Measurements from ENCODE around the gene FOXB1. TPM values are rescaled to one million over a fixed set of nuclear protein-coding genes. Genes with fewer than 3 reads are reported as not detected.

Gene FOXB1
- total RNA-seq, 1 donor from 2014 or later, result not detected

- H3K27ac Mint-ChIP-seq (ENCODE audit: unreplicated experiment), result no peak overlapping the region
- H3K27me3 Mint-ChIP-seq (ENCODE audit: low read depth), result peaks cover 92% of the 10 kb centered on the region
- no peak overlapping the region for H3K4me3 Mint-ChIP-seq (ENCODE audit: unreplicated experiment)
- H3K36me3 Mint-ChIP-seq (ENCODE audit: low read depth), result peaks cover 1% of the 10 kb centered on the region
- H3K9me3 Mint-ChIP-seq (ENCODE audit: low read depth), result no peaks in the 10 kb centered on the region
- H3K4me1 Mint-ChIP-seq (ENCODE audit: low read depth), result peaks cover 3% of the 10 kb centered on the region
- DNase-seq (ENCODE audit: low spot score), result no peak
- TF ChIP-seq, protein P1, sequence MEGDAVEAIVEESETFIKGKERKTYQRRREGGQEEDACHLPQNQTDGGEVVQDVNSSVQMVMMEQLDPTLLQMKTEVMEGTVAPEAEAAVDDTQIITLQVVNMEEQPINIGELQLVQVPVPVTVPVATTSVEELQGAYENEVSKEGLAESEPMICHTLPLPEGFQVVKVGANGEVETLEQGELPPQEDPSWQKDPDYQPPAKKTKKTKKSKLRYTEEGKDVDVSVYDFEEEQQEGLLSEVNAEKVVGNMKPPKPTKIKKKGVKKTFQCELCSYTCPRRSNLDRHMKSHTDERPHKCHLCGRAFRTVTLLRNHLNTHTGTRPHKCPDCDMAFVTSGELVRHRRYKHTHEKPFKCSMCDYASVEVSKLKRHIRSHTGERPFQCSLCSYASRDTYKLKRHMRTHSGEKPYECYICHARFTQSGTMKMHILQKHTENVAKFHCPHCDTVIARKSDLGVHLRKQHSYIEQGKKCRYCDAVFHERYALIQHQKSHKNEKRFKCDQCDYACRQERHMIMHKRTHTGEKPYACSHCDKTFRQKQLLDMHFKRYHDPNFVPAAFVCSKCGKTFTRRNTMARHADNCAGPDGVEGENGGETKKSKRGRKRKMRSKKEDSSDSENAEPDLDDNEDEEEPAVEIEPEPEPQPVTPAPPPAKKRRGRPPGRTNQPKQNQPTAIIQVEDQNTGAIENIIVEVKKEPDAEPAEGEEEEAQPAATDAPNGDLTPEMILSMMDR (IDR thresholded peaks at IDR 0.05), result no peak
These were observed 5.0 kb upstream of the FOXB1 start for GRCh38 chr15:59998950-59999611.

GRCh38 chr15:59999612-60000112 lies 4.4 kb upstream of the FOXB1 start:
- Mint-ChIP-seq H3K4me3 (ENCODE audit: unreplicated experiment) (no peak overlapping the region), H3K27ac (ENCODE audit: unreplicated experiment) (no peak overlapping the region), H3K9me3 (ENCODE audit: low read depth) (no peaks in the 10 kb centered on the region), H3K27me3 (ENCODE audit: low read depth) (peaks cover 89% of the 10 kb centered on the region), H3K4me1 (ENCODE audit: low read depth) (peaks cover 6% of the 10 kb centered on the region), H3K36me3 (ENCODE audit: low read depth) (peaks cover 1% of the 10 kb centered on the region)
- TF ChIP-seq, protein P1 (IDR thresholded peaks at IDR 0.05), result no peak
- no peak for DNase-seq (ENCODE audit: low spot score)

DNA sequence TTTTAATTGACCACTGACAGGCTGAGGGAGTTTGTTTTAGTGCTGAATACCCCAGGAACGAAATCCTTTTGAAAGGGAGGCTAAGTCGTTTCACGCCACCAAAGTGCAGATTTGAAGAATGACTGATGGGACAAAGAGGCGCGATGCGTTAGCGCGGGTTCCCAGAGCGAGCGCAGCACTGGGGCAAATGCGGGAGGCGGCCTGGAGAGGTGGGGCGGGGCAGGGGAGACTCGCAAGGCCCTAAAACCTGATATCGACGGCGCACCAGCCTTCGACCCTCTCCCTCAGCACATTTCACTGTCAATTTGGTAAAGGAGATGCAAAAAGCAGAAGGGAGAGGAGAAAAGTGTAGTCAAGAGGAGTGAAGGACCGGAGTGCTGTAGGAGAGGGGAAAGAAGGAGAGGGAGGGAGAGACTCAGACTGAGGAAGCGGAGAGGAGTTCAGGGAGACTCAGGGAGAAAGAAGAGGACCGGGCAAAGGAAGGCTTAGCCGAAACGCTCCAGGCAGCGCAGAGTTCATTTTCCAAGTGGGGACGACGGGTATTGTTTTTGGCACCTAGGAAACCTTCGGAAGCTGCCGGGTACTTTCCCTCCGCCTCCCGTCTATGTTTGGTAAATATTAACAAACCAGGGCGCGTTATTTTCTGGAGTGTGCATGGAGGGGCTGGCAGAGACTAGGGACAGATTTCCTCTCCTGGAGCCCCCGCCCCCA lies 3.8 kb upstream of the FOXB1 start:
- Mint-ChIP-seq H3K9me3 (ENCODE audit: low read depth) (no peaks in the 10 kb centered on the region), H3K4me3 (ENCODE audit: unreplicated experiment) (no peak overlapping the region), H3K4me1 (ENCODE audit: low read depth) (peaks cover 11% of the 10 kb centered on the region), H3K27me3 (ENCODE audit: low read depth) (peaks cover 89% of the 10 kb centered on the region), H3K27ac (ENCODE audit: unreplicated experiment) (no peak overlapping the region), H3K36me3 (ENCODE audit: low read depth) (peaks cover 1% of the 10 kb centered on the region)
- TF ChIP-seq, protein P1 (IDR thresholded peaks at IDR 0.05), result no peak
- DNase-seq (ENCODE audit: low spot score), result no peak

DNA sequence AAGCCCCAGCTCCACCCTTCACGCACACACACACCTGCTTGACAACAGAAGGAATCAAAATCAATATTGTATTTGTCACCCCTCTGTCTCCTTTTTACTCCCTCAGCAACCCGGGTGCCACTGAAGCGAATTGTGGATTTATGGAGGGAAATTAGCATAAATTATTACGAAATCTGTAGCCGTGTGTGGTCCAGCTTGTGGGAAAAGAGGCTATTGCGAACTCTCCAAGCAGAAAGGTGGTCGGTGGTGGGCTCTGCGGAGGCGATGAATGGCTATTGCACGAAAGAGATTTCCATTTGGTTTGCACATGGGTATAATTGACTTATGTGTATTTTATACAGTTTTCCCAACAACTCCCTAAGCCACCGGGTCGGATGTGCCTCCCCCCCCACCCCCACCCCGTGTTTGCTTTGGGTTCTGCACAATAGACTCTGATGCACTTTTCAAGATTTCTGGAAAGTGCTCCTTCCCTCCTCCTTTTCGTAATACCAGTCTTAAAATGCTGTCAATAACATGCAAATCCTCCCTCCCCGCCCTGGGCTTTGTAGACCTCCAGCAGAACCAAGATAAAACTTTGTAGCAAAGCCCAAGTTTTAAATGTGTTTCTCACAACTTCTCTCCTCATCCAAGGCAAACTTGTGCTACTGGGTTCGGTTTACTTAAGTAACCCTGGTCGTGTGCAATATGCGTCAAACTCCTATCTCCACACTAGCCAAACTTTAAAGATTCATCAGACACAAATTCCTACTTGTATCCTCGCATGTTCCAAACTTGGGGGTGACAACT lies 3.1 kb upstream of the FOXB1 start:
- no peak overlapping the region for H3K4me3 Mint-ChIP-seq (ENCODE audit: unreplicated experiment)
- TF ChIP-seq, protein P1 (IDR thresholded peaks at IDR 0.05), result no peak
- no peak for DNase-seq (ENCODE audit: low spot score)
- H3K9me3 Mint-ChIP-seq (ENCODE audit: low read depth), result no peaks in the 10 kb centered on the region
- H3K4me1 Mint-ChIP-seq (ENCODE audit: low read depth), result peaks cover 19% of the 10 kb centered on the region
- H3K27me3 Mint-ChIP-seq (ENCODE audit: low read depth), result peaks cover 88% of the 10 kb centered on the region
- H3K36me3 Mint-ChIP-seq (ENCODE audit: low read depth), result peaks cover 1% of the 10 kb centered on the region
- H3K27ac Mint-ChIP-seq (ENCODE audit: unreplicated experiment), result no peak overlapping the region

Data from chondrocyte (in vitro differentiated cells).